Measurements from ENCODE around the gene TCF12. TPM values are rescaled to one million over a fixed set of nuclear protein-coding genes. Genes with fewer than 3 reads are reported as not detected.

TCF12 gene
- total and polyA plus RNA-seq, 2 donors (not counting 3 experiments of a cell fraction or from before 2014, with no cell fraction given): 72.1 to 133 TPM

- dilution Hi-C loops (cut with MboI; ENCODE audit: extremely low pct_ligation_motif_present, low sequenced_read_pairs): no loop called here
- BruUV-seq (replicated peaks): no TSS peak
- Histone ChIP-seq H3K36me3 (ENCODE audit: control insufficient read depth in 2 of 2, extremely low read depth in 1 of 2, insufficient read depth in 2 of 2, low read length in 2 of 2) (no peaks in the 10 kb centered on the region), H4K20me1 (replicated peaks; ENCODE audit: control insufficient read depth, extremely low read depth, insufficient read depth, low read length) (no peaks in the 10 kb centered on the region), H3K4me2 (ENCODE audit: insufficient read depth, low read length) (no peak overlapping the region), H3K27ac (ENCODE audit: insufficient read depth, low read depth, low read length) (no peak overlapping the region), H3K27me3 (ENCODE audit: control insufficient read depth in 2 of 2, insufficient read depth in 2 of 2, low read length in 2 of 2) (no peaks in the 10 kb centered on the region), H2AFZ (ENCODE audit: low read depth, low read length) (no peak overlapping the region), H3K4me1 (ENCODE audit: control insufficient read depth, extremely low read depth, insufficient read depth, low read length) (no peaks in the 10 kb centered on the region), H3K9me1 (replicated peaks; ENCODE audit: control insufficient read depth, extremely low read depth, insufficient read depth, low read length) (no peaks in the 10 kb centered on the region), H3K79me2 (ENCODE audit: control insufficient read depth, insufficient read depth, low read length) (no peaks in the 10 kb centered on the region), H3K9me3 (replicated peaks; ENCODE audit: control insufficient read depth, insufficient read depth, low read length) (no peaks in the 10 kb centered on the region), H3K9ac (replicated peaks; ENCODE audit: extremely low read depth, insufficient read depth, low read length) (no peak overlapping the region), H3K4me3 (replicated peaks in 1 of 3; ENCODE audit: insufficient read depth in 1 of 3, low read depth in 1 of 3, low read length in 3 of 3) (no peak overlapping the region)
- TF ChIP-seq POLR2A (IDR thresholded peaks at IDR 0.05; ENCODE audit: low read depth, low read length) (no peak), FOS (IDR thresholded peaks at IDR 0.05; ENCODE audit: borderline replicate concordance, insufficient read depth, low read length) (no peak), MYC (IDR thresholded peaks at IDR 0.05; ENCODE audit: low read depth, low read length) (no peak), MAX (IDR thresholded peaks at IDR 0.05; ENCODE audit: insufficient read depth, insufficient read length) (no peak), GATA2 (IDR thresholded peaks at IDR 0.05; ENCODE audit: insufficient read depth, insufficient read length, low read depth, low read length) (no peak), POLR2AphosphoS5 (IDR thresholded peaks at IDR 0.05; ENCODE audit: insufficient read depth, low read depth, low read length) (no peak), EZH2 (IDR thresholded peaks at IDR 0.05; ENCODE audit: borderline replicate concordance, low read depth, low read length, severe bottlenecking) (no peak), JUN (IDR thresholded peaks at IDR 0.05; ENCODE audit: borderline replicate concordance, insufficient read depth, insufficient read length, low read depth) (no peak)
- TF ChIP-seq, protein P1, sequence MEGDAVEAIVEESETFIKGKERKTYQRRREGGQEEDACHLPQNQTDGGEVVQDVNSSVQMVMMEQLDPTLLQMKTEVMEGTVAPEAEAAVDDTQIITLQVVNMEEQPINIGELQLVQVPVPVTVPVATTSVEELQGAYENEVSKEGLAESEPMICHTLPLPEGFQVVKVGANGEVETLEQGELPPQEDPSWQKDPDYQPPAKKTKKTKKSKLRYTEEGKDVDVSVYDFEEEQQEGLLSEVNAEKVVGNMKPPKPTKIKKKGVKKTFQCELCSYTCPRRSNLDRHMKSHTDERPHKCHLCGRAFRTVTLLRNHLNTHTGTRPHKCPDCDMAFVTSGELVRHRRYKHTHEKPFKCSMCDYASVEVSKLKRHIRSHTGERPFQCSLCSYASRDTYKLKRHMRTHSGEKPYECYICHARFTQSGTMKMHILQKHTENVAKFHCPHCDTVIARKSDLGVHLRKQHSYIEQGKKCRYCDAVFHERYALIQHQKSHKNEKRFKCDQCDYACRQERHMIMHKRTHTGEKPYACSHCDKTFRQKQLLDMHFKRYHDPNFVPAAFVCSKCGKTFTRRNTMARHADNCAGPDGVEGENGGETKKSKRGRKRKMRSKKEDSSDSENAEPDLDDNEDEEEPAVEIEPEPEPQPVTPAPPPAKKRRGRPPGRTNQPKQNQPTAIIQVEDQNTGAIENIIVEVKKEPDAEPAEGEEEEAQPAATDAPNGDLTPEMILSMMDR (IDR thresholded peaks at IDR 0.05; ENCODE audit: extremely low read depth in 1 of 2, insufficient read depth in 1 of 2, low read depth in 1 of 2, low read length in 2 of 2): no peak
- DNase-seq (ENCODE audit: low read depth, low spot score): no peak
- POLR2A ChIA-PET: no interaction called here
- CTCF ChIA-PET: no interaction called here
- intact Hi-C loops (cut with micrococcal nuclease): no loop called here
- no peak for FAIRE-seq
Observed at GRCh38 chr15:56901931-56902330, 16.5 kb upstream of the TCF12 start.
